GM12872 (cell line): ENCODE measurements around the gene TMEM145.

Source experiments
- CTCF ChIP-seq: IDR thresholded peaks from 3 replicates; pipeline ENCODE4 v1.5.1; 2011; ENCODE audit warnings: low read depth, mild to moderate bottlenecking, low read length, moderate library complexity; ENCODE audit not compliant: insufficient read depth

TMEM145 gene

GRCh38 chr19:42284066-42284501 lies 29.0 kb upstream of the TMEM145 start:
- no peak for TF ChIP-seq CTCF

DNA sequence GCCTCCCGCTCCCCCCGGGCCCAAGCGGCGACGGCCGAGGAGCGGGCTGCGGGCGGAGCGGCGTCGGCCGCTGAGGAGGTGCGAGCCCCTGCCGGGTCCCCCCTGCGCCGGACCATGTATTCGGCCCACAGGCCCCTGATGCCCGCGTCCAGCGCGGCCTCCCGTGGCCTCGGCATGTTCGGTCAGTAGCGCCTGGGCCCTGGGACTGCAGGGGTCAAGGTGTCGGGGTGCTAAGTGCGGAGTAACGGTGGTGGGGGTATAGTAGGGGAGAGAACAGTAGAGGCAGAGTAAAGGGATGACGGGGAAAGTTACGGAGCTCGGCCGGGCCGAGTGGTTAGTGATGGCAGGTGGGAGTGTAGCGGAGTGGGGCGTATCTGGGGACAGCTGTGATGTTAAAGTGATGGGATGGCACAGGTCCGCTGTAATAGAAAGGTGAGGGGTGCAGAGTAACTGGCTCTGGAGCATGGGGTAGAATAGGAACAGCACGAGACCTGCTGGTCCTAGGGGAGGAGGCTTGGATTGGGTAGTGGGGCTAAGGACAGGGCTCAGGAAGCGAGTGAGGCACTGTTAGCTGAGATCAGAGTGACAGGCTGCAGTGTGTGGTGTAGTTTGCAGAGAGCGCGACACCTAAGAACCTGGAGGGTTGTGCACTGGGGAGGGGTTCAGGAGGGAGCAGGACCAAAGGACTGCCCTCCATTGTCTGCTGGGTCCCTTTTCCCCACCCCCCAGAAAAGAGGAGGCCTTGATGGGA lies 28.3 kb upstream of the TMEM145 start:
- TF ChIP-seq CTCF = no peak

GRCh38 chr19:42285541-42285941 lies 27.6 kb upstream of the TMEM145 start:
- TF ChIP-seq CTCF = 0 out of 3 replicates have a peak, but pooled peaks have one; percentile 25

DNA sequence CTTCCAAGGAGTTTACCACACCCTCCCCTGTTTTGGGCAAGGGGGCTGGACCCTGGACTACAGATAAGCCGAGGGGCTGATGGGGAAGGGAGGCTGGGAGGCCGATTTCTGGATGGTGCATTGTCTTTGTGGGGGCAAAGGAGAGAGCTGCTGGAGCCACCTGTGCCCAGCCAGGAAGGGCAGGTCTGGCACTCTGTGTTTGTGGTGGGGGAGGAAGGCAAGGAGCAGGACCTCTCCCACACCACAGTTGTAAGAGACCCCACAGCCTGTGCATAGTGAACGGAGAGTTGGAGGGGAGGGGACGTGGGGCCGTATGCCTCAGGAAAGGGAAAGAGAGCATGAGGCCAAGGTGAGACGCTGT lies 27.1 kb upstream of the TMEM145 start:
- TF ChIP-seq CTCF = no peak

GRCh38 chr19:42286349-42287016 lies 26.6 kb upstream of the TMEM145 start:
- no peak for TF ChIP-seq CTCF

GRCh38 chr19:42287017-42287826 lies 25.9 kb upstream of the TMEM145 start:
- TF ChIP-seq CTCF = no peak

GRCh38 chr19:42287827-42288107 lies 25.3 kb upstream of the TMEM145 start:
- TF ChIP-seq CTCF = no peak
